Activated CD8-positive, alpha-beta T cell treated with anti-CD3 and anti-CD28 coated beads for 36 hours (primary cell): Measurements from ENCODE around the gene ABCB8. TPM values are rescaled to one million over a fixed set of nuclear protein-coding genes. Genes with fewer than 3 reads are reported as not detected.

ENCODE experiments used
- ATAC-seq: fragments of 200-7000 bp; cut with Tn5 transposase; one replicate; pipeline ENCODE4 v1.10.0; 2021; ENCODE audit warnings: mild to moderate bottlenecking, moderate library complexity
- CTCF ChIA-PET: fragments of 350-600 bp; sonication (Branson Sonifier 250); formaldehyde crosslinking; loops from one replicate; lab custom pipeline; 2021; ENCODE audit warnings: antibody characterized with exemption; lab: Charles Lee
- POLR2A ChIA-PET: fragments of 350-600 bp; sonication (Branson Sonifier 250); formaldehyde crosslinking; loops from one replicate; lab custom pipeline; 2021; ENCODE audit warnings: antibody characterized with exemption; lab: Charles Lee
- DNase-seq: peaks from one replicate; pipeline ENCODE4 v3.0.0-alpha.2; 2020
- H3K27ac Mint-ChIP-seq: one replicate; pipeline ENCODE4 v1.8.0; 2021; ENCODE audit warnings: mild to moderate bottlenecking, mixed read lengths
- H3K27me3 Mint-ChIP-seq: one replicate; pipeline ENCODE4 v1.8.0; 2021; ENCODE audit warnings: mixed read lengths
- H3K36me3 Mint-ChIP-seq: one replicate; pipeline ENCODE4 v1.8.0; 2021; ENCODE audit warnings: low read depth, mixed read lengths
- H3K4me1 Mint-ChIP-seq: one replicate; pipeline ENCODE4 v1.8.0; 2021; ENCODE audit warnings: low read depth, mixed read lengths
- H3K4me3 Mint-ChIP-seq: one replicate; pipeline ENCODE4 v1.8.0; 2021; ENCODE audit warnings: mild to moderate bottlenecking, moderate library complexity, mixed read lengths
- H3K9me3 Mint-ChIP-seq: one replicate; pipeline ENCODE4 v1.8.0; 2021; ENCODE audit warnings: mixed read lengths
- intact Hi-C: fragments of 100-400 bp; cut with micrococcal nuclease; formaldehyde crosslinking; loops from one replicate; pipeline ENCODE4 v1.10.0; 2022
- total RNA-seq, 2 experiments: library from RNA; stranded (reverse); gene quantifications; one replicate each; pipeline ENCODE4 v1.2.3, GENCODE V29; 2021
- TF ChIP-seq, protein P1 (sequence below): fragments of 200-600 bp; IDR thresholded peaks from one replicate; pipeline ENCODE4 v1.8.0; 2022; ENCODE audit warnings: antibody characterized with exemption, mild to moderate bottlenecking

Gene ABCB8
- total RNA-seq, 2 experiments from 2014 or later = 41.4 to 47.5 TPM

GRCh38 chr7:151085329-151085690 lies 57.1 kb downstream of the ABCB8 start:
- Mint-ChIP-seq H3K27ac (peak overlapping the region; percentile 42), H3K4me1 (peaks cover 35% of the 10 kb centered on the region), H3K36me3 (peaks cover 6% of the 10 kb centered on the region), H3K27me3 (peaks cover 22% of the 10 kb centered on the region), H3K4me3 (peak overlapping the region; percentile 76), H3K9me3 (no peaks in the 10 kb centered on the region)
- POLR2A ChIA-PET = interaction anchor here (0.7 to 1.8 kb wide), 4 partner anchors 8 to 71 kb away, joined by 3 to 4 read pairs (median 4); no protein-coding TSS in a partner anchor
- ATAC-seq (no peak), DNase-seq (no peak)
- intact Hi-C loops = no loop called here
- TF ChIP-seq, protein P1, sequence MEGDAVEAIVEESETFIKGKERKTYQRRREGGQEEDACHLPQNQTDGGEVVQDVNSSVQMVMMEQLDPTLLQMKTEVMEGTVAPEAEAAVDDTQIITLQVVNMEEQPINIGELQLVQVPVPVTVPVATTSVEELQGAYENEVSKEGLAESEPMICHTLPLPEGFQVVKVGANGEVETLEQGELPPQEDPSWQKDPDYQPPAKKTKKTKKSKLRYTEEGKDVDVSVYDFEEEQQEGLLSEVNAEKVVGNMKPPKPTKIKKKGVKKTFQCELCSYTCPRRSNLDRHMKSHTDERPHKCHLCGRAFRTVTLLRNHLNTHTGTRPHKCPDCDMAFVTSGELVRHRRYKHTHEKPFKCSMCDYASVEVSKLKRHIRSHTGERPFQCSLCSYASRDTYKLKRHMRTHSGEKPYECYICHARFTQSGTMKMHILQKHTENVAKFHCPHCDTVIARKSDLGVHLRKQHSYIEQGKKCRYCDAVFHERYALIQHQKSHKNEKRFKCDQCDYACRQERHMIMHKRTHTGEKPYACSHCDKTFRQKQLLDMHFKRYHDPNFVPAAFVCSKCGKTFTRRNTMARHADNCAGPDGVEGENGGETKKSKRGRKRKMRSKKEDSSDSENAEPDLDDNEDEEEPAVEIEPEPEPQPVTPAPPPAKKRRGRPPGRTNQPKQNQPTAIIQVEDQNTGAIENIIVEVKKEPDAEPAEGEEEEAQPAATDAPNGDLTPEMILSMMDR = no peak
- CTCF ChIA-PET = interaction anchor here (0.5 to 3.7 kb wide), 10 partner anchors 22 to 159 kb away, joined by 3 to 38 read pairs (median 4); partner anchors contain the start of gene GBX1

DNA sequence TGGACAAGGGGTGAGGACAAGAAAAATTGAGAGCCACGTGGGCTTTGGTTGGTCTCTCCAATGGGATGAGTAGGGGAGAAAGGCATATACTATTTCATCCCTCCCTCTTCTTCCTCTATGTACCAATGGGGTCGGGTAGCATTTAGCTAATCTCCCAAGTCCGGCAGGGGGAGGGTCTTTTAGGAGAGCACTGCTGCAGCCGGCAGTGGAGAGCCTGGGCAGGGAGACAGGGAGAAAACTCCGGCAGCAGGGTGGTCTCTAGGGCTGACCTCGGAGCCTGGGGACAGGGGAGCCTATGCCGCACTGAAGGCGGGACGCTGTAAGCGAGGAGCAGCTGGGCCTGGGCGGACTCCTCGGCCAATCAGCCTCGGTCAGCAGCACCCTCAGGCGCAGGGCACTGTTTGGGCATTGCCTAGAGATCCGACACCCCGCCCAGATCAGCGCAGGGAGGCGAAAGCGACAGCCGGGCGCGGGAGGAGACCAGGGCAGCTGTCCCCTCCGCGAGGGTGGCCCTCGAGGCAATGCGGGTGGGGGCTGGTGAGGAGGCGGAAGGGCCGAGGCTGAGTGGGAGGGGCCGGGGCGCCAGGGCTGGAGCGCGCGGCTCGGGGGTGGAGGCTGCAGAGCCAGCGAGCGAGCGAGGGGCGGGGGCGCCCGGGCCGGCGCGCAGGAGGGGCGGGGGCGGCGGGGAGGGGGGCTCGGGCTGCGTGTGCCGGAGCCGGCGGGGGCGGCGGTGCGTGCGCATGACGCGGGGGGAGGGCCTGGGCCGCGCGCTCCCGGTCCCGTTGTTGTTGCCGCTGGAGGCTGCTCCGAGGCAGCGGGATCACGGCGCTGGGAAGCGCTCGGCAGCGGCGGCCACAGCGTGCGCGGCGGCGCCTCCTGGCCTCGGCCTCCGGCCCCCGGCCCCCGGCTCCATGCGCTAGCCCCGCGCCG lies 57.7 kb downstream of the ABCB8 start, which contains the start of gene AGAP3:
AGAP3 (plus strand) TSS at position 785 of the 930 bp plus-strand sequence. CDS start 267 bp downstream, outside the sequence.
- ATAC-seq = peak; percentile 6
- Mint-ChIP-seq H3K4me3 (peak within 1 kb of the TSS; percentile 80), H3K27me3 (peaks cover 22% of the 10 kb centered on the region), H3K4me1 (peaks cover 35% of the 10 kb centered on the region), H3K36me3 (peaks cover 4% of the 10 kb centered on the region), H3K27ac (peak within 1 kb of the TSS; percentile 68), H3K9me3 (no peaks in the 10 kb centered on the region)
- TF ChIP-seq, protein P1 = no peak
- ChIA-PET CTCF (interaction anchor here (0.5 to 3.7 kb wide), 10 partner anchors 21 to 158 kb away, joined by 3 to 38 read pairs (median 4); partner anchors contain the start of gene GBX1), POLR2A (interaction anchor here (0.6 to 1.8 kb wide), 5 partner anchors 8 to 72 kb away, joined by 3 to 4 read pairs (median 3); no protein-coding TSS in a partner anchor)
- DNase-seq = peak; percentile 50
- intact Hi-C loops = no loop called here

DNA sequence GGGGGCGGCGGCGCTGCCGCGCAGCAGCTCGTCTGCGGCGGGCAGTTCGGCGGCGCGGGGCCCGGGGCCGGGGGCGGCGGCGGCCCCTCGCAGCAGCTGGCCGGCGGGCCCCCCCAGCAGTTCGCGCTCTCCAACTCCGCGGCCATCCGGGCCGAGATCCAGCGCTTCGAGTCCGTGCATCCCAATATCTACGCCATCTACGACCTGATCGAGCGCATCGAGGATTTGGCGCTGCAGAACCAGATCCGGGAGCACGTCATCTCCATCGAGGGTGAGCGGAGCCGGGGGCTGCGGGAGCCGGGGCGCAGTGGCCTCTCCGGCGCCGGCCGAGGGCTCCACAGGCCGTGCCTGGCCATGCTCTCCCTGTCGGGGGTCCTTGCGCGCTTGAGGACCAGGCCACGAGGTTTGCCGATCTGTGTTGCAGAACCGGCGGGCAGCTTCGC lies 58.6 kb downstream of the ABCB8 start:
- H3K36me3 Mint-ChIP-seq = peaks cover 4% of the 10 kb centered on the region
- ATAC-seq (no peak), DNase-seq (peak; percentile 48)
- peak overlapping the region; percentile 80 for H3K4me3 Mint-ChIP-seq
- intact Hi-C loops = no loop called here
- TF ChIP-seq, protein P1 = no peak
- peak overlapping the region; percentile 68 for H3K27ac Mint-ChIP-seq
- H3K4me1 Mint-ChIP-seq = peaks cover 35% of the 10 kb centered on the region
- CTCF ChIA-PET = interaction anchor here (0.9 kb wide), 1 partner anchor 58 kb away, joined by 4 read pairs; the partner anchor contains the start of gene ABCB8
- no peaks in the 10 kb centered on the region for H3K9me3 Mint-ChIP-seq
- POLR2A ChIA-PET = interaction anchor here (0.6 kb wide), 1 partner anchor 27 kb away, joined by 3 read pairs; no protein-coding TSS in a partner anchor
- H3K27me3 Mint-ChIP-seq = peaks cover 22% of the 10 kb centered on the region

- POLR2A ChIA-PET = interaction anchor here (0.5 to 1.4 kb wide), 3 partner anchors 27 to 168 kb away, joined by 3 to 4 read pairs (median 3); partner anchors contain the start of genes ABCF2 and SLC4A2
- H3K27ac Mint-ChIP-seq = peak overlapping the region; percentile 59
Observed at GRCh38 chr7:151087245-151088018, 59.2 kb downstream of the ABCB8 start.

More at GRCh38 chr7:151087245-151088018, 59.2 kb downstream of the ABCB8 start:
- DNase-seq (peak; percentile 42), ATAC-seq (peak; percentile 17)
- CTCF ChIA-PET = interaction anchor here (0.9 to 1.7 kb wide), 2 partner anchors 23 to 59 kb away, joined by 4 to 15 read pairs; partner anchors contain the start of gene ABCB8
- peak overlapping the region; percentile 80 for H3K4me3 Mint-ChIP-seq
- H3K36me3 Mint-ChIP-seq = peaks cover 2% of the 10 kb centered on the region
- intact Hi-C loops = no loop called here
- TF ChIP-seq, protein P1 = peak; percentile 23
- H3K27me3 Mint-ChIP-seq = peaks cover 22% of the 10 kb centered on the region
- no peaks in the 10 kb centered on the region for H3K9me3 Mint-ChIP-seq
- peaks cover 30% of the 10 kb centered on the region for H3K4me1 Mint-ChIP-seq
